ENCODE results near the gene DST. TPM values are rescaled to one million over a fixed set of nuclear protein-coding genes. Genes with fewer than 3 reads are reported as not detected.
"Not testable (repeated sequence)": the region's sequence is repeated elsewhere in the genome, so short reads cannot be mapped to it uniquely, and the experiment has no call there.

DST gene
- total and polyA plus RNA-seq, 11 donors = 107 to 607 (median 366) TPM

- Histone ChIP-seq H3K9me3 (no peaks in the 10 kb centered on the region), H3K4me1 (peaks cover 0 to 28% (median 2%) of the 10 kb centered on the region in 12 donors), H3K27me3 (no peaks in the 10 kb centered on the region), H3K4me3 (no peak overlapping the region), H3K36me3 (peaks cover 0 to 82% (median 18%) of the 10 kb centered on the region in 9 donors), H3K27ac (no peak overlapping the region)
- intact Hi-C loops (cut with DNase I) = loop anchor here in 4 of 10 donors (2.0 to 5.0 kb wide), 3 partner anchors 209 to 214 kb away; no protein-coding TSS in a partner anchor
- 72 to 96% (median 89%) methylated on average over 4 of the region's 4 CpGs for WGBS, 4 donors
- no peak for DNase-seq
- no peak for ATAC-seq
- no peak for TF ChIP-seq POLR2A (IDR thresholded peaks at IDR 0.05)
- TF ChIP-seq CTCF (IDR thresholded peaks at IDR 0.05) = no peak
Measured at GRCh38 chr6:56571605-56572004, 71.1 kb downstream of the DST start.

GRCh38 chr6:56570413-56571359 is 72.0 kb downstream of the DST start:
- Histone ChIP-seq H3K27ac (no peak overlapping the region), H3K27me3 (no peaks in the 10 kb centered on the region), H3K36me3 (peaks cover 0 to 84% (median 25%) of the 10 kb centered on the region in 9 donors), H3K4me1 (peaks cover 0 to 28% (median 2%) of the 10 kb centered on the region in 12 donors), H3K4me3 (no peak overlapping the region), H3K9me3 (no peaks in the 10 kb centered on the region)
- 47 to 59% (median 52%) methylated on average over 8 of the region's 8 CpGs for WGBS, 4 donors
- DNase-seq (no peak), ATAC-seq (peak in 3 of 4 donors; percentile 66 to 80 (median 75))
- no peak for TF ChIP-seq POLR2A (IDR thresholded peaks at IDR 0.05)
- peak; percentile 43 to 75 (median 62) for TF ChIP-seq CTCF (IDR thresholded peaks at IDR 0.05)
- intact Hi-C loops (cut with DNase I) = loop anchor here in 5 of 10 donors (1.0 to 5.0 kb wide), 4 partner anchors 208 to 213 kb away; no protein-coding TSS in a partner anchor

- DNase-seq (no peak), ATAC-seq (no peak)
- TF ChIP-seq CTCF (IDR thresholded peaks at IDR 0.05) (no peak), POLR2A (IDR thresholded peaks at IDR 0.05) (no peak)
- Histone ChIP-seq H3K4me1 (peaks cover 0 to 5% (median 0%) of the 10 kb centered on the region in 12 donors), H3K9me3 (peaks cover 0 to 12% (median 0%) of the 10 kb centered on the region in 12 donors), H3K4me3 (no peak overlapping the region), H3K27ac (no peak overlapping the region), H3K27me3 (no peaks in the 10 kb centered on the region), H3K36me3 (peaks cover 0 to 96% (median 27%) of the 10 kb centered on the region in 9 donors)
- intact Hi-C loops (cut with DNase I) = no loop called here
Measured at GRCh38 chr6:56567501-56567900, 75.2 kb downstream of the DST start.

GRCh38 chr6:56562730-56563129 is 80.0 kb downstream of the DST start:
- intact Hi-C loops (cut with DNase I); ATAC-seq: not testable (repeated sequence)
- 98 to 99% (median 99%) methylated on average over 4 of the region's 4 CpGs for WGBS, 4 donors

More at GRCh38 chr6:56562730-56563129, 80.0 kb downstream of the DST start:
- not testable (repeated sequence) for DNase-seq, H3K4me3 ChIP-seq, H3K27me3 ChIP-seq, H3K4me1 ChIP-seq, H3K27ac ChIP-seq
- peaks cover 0 to 92% (median 34%) of the 10 kb centered on the region in 9 donors for H3K36me3 ChIP-seq
- peaks cover 0 to 12% (median 0%) of the 10 kb centered on the region in 12 donors for H3K9me3 ChIP-seq

All from heart left ventricle (tissue), 16 donors.